ENCODE results near the gene TMEM138.

TMEM138 gene

GRCh38 chr11:61361741-61362541 is at the start of gene TMEM138, which contains the start of gene CYB561A3:
Gene TMEM138, plus strand, starts transcription at chr11:61362374. Its CDS starts 2,017 bp downstream, at chr11:61364391.
Gene CYB561A3, minus strand, starts transcription at chr11:61361882. Its CDS starts 5,169 bp downstream, at chr11:61356713.
- DNase-seq (ENCODE audit: low read depth): peak; percentile 89
- TF ChIP-seq, protein P1, sequence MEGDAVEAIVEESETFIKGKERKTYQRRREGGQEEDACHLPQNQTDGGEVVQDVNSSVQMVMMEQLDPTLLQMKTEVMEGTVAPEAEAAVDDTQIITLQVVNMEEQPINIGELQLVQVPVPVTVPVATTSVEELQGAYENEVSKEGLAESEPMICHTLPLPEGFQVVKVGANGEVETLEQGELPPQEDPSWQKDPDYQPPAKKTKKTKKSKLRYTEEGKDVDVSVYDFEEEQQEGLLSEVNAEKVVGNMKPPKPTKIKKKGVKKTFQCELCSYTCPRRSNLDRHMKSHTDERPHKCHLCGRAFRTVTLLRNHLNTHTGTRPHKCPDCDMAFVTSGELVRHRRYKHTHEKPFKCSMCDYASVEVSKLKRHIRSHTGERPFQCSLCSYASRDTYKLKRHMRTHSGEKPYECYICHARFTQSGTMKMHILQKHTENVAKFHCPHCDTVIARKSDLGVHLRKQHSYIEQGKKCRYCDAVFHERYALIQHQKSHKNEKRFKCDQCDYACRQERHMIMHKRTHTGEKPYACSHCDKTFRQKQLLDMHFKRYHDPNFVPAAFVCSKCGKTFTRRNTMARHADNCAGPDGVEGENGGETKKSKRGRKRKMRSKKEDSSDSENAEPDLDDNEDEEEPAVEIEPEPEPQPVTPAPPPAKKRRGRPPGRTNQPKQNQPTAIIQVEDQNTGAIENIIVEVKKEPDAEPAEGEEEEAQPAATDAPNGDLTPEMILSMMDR (conservative IDR thresholded peaks at IDR 0.05; ENCODE audit: control insufficient read depth, insufficient read depth, low read depth, low read length): no peak
- peak within 1 kb of the TSS; percentile 82 for H3K4me3 ChIP-seq (ENCODE audit: control insufficient read depth, low read depth, low read length)

GRCh38 chr11:61315260-61315659 is 46.9 kb upstream of the TMEM138 start:
- TF ChIP-seq, protein P1 (conservative IDR thresholded peaks at IDR 0.05; ENCODE audit: control insufficient read depth, insufficient read depth, low read depth, low read length): no peak
- DNase-seq (ENCODE audit: low read depth): no peak
- no peak overlapping the region for H3K4me3 ChIP-seq (ENCODE audit: control insufficient read depth, low read depth, low read length)

DNA sequence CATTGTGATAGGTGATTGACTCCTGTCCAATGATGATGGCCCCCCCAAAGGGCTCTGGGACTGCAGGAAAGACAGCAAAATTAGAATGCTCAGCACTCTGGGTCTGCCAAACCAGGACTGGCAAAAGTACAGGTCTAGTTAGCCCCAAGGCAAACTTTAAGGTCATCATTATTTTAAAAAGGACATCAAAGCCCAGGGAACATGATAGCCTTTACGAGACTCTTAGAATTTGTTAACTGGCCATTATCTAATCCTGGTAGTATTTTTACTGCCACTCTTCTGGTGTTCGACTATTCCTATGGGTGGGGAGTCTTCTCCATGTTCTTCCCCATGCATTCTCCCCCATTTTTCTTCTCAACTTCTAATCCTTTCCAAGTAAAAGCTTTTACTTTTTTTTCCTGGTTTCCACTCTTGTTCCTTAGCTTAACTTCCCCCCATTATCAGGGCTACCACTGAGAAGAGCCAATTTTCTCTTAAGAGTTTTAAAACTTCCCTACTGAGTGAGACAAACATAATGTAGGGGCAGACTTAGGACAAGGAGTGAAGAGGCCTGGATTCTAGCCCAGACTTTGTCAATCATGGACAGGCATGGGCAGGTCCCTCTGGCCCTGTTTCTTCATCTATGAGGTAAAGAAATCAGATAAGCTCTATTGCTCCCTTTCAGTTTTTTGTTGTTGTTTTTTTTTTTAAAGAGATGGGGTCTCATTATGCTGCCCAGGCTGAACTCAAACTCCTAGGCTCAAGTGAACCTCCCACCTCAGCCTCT is 36.3 kb upstream of the TMEM138 start:
- peak; percentile 15 for DNase-seq (ENCODE audit: low read depth)
- TF ChIP-seq, protein P1 (conservative IDR thresholded peaks at IDR 0.05; ENCODE audit: control insufficient read depth, insufficient read depth, low read depth, low read length): no peak
- no peak overlapping the region for H3K4me3 ChIP-seq (ENCODE audit: control insufficient read depth, low read depth, low read length)

DNA sequence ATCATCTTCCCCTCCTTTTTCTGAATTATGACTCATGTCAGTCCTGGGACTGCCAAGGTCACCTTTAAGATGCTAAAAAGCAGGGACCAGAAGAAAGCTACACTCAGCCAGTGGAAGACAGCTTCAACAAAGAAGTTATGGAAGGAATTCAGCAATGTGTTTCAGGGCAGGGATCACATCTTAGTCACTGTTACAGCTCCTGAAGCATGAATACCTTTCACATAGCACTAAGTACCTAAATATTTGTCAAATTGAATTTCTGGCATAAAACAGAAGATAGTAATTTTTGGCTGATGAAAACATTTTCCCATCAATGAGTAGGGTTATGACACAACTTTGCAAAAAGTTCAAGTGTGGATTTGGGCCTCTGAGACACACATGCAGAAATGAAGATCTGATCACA is 34.5 kb upstream of the TMEM138 start:
- DNase-seq (ENCODE audit: low read depth): peak; percentile 56
- TF ChIP-seq, protein P1 (conservative IDR thresholded peaks at IDR 0.05; ENCODE audit: control insufficient read depth, insufficient read depth, low read depth, low read length): no peak
- no peak overlapping the region for H3K4me3 ChIP-seq (ENCODE audit: control insufficient read depth, low read depth, low read length)

DNA sequence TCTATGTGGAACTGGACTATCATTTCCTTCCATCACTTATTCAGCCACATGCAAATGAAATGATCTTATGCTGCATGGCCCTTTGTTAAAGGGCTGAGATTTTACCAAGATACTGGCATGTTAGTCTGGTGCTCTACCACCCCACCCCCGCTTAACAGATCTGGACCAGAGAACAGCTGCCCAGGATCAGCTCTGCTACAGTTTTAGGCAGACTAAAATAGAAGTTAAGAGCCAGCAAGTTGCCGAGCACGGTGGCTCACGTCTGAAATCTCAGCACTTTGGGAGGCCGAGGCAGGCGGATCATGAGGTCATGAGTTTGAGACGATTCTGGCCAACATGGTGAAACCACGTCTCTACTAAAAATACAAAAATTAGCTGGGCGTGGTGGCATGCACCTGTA is 33.8 kb upstream of the TMEM138 start:
- no peak for DNase-seq (ENCODE audit: low read depth)
- no peak overlapping the region for H3K4me3 ChIP-seq (ENCODE audit: control insufficient read depth, low read depth, low read length)
- TF ChIP-seq, protein P1 (conservative IDR thresholded peaks at IDR 0.05; ENCODE audit: control insufficient read depth, insufficient read depth, low read depth, low read length): no peak

DNA sequence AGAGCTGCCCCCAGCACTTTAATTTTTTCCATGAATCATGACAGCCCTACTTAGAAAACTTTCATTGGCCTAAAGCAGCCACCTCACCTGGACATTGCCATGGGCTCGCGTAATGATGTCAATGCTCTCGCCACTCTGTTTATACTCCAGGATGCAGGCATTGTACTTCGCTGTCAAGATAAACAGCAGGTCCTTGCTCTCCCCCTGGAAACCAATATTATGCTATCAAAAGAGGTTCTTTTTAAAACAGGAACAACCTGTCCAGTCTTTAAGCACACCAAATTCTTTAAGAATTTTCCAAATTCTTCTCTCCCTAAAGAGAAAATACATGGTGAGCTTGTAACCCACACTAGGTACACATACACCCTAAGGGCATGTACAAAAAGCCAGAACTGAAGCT is 32.3 kb upstream of the TMEM138 start:
- DNase-seq (ENCODE audit: low read depth): no peak
- TF ChIP-seq, protein P1 (conservative IDR thresholded peaks at IDR 0.05; ENCODE audit: control insufficient read depth, insufficient read depth, low read depth, low read length): no peak
- no peak overlapping the region for H3K4me3 ChIP-seq (ENCODE audit: control insufficient read depth, low read depth, low read length)

Data from fibroblast of mammary gland (primary cell).